Caco-2 (cell line): ENCODE data around the gene CENPF. TPM values are rescaled to one million over a fixed set of nuclear protein-coding genes. Genes with fewer than 3 reads are reported as not detected.

ENCODE experiments used
- BruUV-seq: library from RNA; stranded (reverse); fragments of 400-500 nt; replicated peaks from 2 replicates; lab custom pipeline; 2021; lab: Mats Ljungman, UMichigan
- CTCF ChIA-PET: fragments of 300-600 bp; sonication (Branson Sonifier 250); formaldehyde crosslinking; loops from one replicate; lab custom pipeline; 2022; ENCODE audit warnings: antibody characterized with exemption; lab: Charles Lee
- POLR2A ChIA-PET: fragments of 300-600 bp; sonication (Branson Sonifier 250); formaldehyde crosslinking; loops from one replicate; lab custom pipeline; 2022; ENCODE audit warnings: antibody characterized with exemption; lab: Charles Lee
- DNase-seq, 2 experiments: peaks; one replicate each; pipeline versions ENCODE4 v3.0.0 to v3.0.0-alpha.2; 2020 to 2022
- H3K27me3 ChIP-seq: replicated peaks from 2 replicates; pipeline ENCODE4 v1.6.0; 2011; ENCODE audit warnings: low read length; ENCODE audit not compliant: control insufficient read depth, insufficient read depth
- H3K36me3 ChIP-seq: 2 replicates; pipeline ENCODE4 v1.5.1; 2011; ENCODE audit warnings: low read length; ENCODE audit not compliant: control insufficient read depth, insufficient read depth
- H3K4me1 ChIP-seq: fragments of 250-450 bp; sonication (Bioruptor Pico); 2 replicates; pipeline ENCODE4 v1.5.1; 2020; ENCODE audit warnings: mild to moderate bottlenecking
- H3K4me3 ChIP-seq: 2 replicates; pipeline ENCODE4 v1.5.1; 2011; ENCODE audit warnings: low read depth, mild to moderate bottlenecking, control low read depth, low read length
- H3K9me3 ChIP-seq: fragments of 250-450 bp; sonication (Bioruptor Pico); 2 replicates; pipeline ENCODE4 v1.5.1; 2020; ENCODE audit warnings: mild to moderate bottlenecking, moderate library complexity
- H3K27ac Mint-ChIP-seq: one replicate; pipeline ENCODE4 v1.8.0; 2022; ENCODE audit warnings: mixed read lengths; ENCODE audit not compliant: unreplicated experiment
- H3K27me3 Mint-ChIP-seq: one replicate; pipeline ENCODE4 v1.8.0; 2022; ENCODE audit warnings: mixed read lengths; ENCODE audit not compliant: insufficient read depth, unreplicated experiment
- H3K36me3 Mint-ChIP-seq: one replicate; pipeline ENCODE4 v1.8.0; 2022; ENCODE audit warnings: mild to moderate bottlenecking, mixed read lengths; ENCODE audit not compliant: insufficient read depth, unreplicated experiment
- H3K4me1 Mint-ChIP-seq: one replicate; pipeline ENCODE4 v1.8.0; 2022; ENCODE audit warnings: low read depth, mixed read lengths; ENCODE audit not compliant: unreplicated experiment
- H3K4me3 Mint-ChIP-seq: one replicate; pipeline ENCODE4 v1.8.0; 2022; ENCODE audit warnings: mild to moderate bottlenecking, moderate library complexity, mixed read lengths; ENCODE audit not compliant: unreplicated experiment
- H3K9me3 Mint-ChIP-seq: one replicate; pipeline ENCODE4 v1.8.0; 2022; ENCODE audit warnings: mixed read lengths; ENCODE audit not compliant: unreplicated experiment
- CTCF ChIP-seq, 2 experiments: fragments of 200-600 bp in 1 of 2; IDR thresholded peaks; 1 replicate in 1 of 2; 2 replicates in 1 of 2; pipeline versions ENCODE4 v1.5.1 to v1.8.0; 2011 to 2022; ENCODE audit warnings: antibody characterized with exemption in 1 of 2, control low read depth in 1 of 2, inconsistent platforms in 1 of 2, low read depth in 1 of 2, low read length in 1 of 2, mild to moderate bottlenecking in 1 of 2, moderate library complexity in 1 of 2; ENCODE audit not compliant: insufficient read depth in 1 of 2, severe bottlenecking in 1 of 2, unreplicated experiment in 1 of 2
- intact Hi-C: fragments of 100-400 bp; cut with micrococcal nuclease; formaldehyde crosslinking; loops from one replicate; pipeline ENCODE4 v1.10.0; 2022; ENCODE audit not compliant: unreplicated experiment
- total RNA-seq: library from RNA; stranded (reverse); gene quantifications from 2 replicates; pipeline ENCODE4 v1.2.3, GENCODE V29; 2022

The CENPF gene
- total RNA-seq, 1 experiment from 2014 or later = 145 TPM

- ChIA-PET CTCF (interaction anchor here (1.6 to 1.7 kb wide), 2 partner anchors 198 to 254 kb away, joined by 4 to 6 read pairs; no protein-coding TSS in a partner anchor), POLR2A (no interaction called here)
- no peaks in the 10 kb centered on the region for H3K27me3 Mint-ChIP-seq
- H3K4me1 Mint-ChIP-seq = peaks cover 5% of the 10 kb centered on the region
- Histone ChIP-seq H3K9me3 (no peaks in the 10 kb centered on the region), H3K4me1 (no peaks in the 10 kb centered on the region; the same call in 1 of the 2 replicates), H3K27me3 (no peaks in the 10 kb centered on the region), H3K36me3 (no peaks in the 10 kb centered on the region), H3K4me3 (no peak overlapping the region)
- H3K27ac Mint-ChIP-seq = no peak overlapping the region
- no TSS peak for BruUV-seq
- no peak for TF ChIP-seq CTCF (IDR thresholded peaks at IDR 0.05; ENCODE audit: insufficient read depth in 1 of 2, low read depth in 1 of 2, low read length in 1 of 2, severe bottlenecking in 1 of 2, unreplicated experiment in 1 of 2)
- no peaks in the 10 kb centered on the region for H3K36me3 Mint-ChIP-seq
- intact Hi-C loops = loop anchor here (5.0 kb wide), 1 partner anchor 79 kb away; no protein-coding TSS in a partner anchor
- H3K9me3 Mint-ChIP-seq = no peaks in the 10 kb centered on the region
- no peak for DNase-seq
- no peak overlapping the region for H3K4me3 Mint-ChIP-seq
These were observed 16.4 kb upstream of the CENPF start for GRCh38 chr1:214586621-214587020.

- ChIA-PET POLR2A (no interaction called here), CTCF (interaction anchor here (1.6 to 1.7 kb wide), 2 partner anchors 199 to 255 kb away, joined by 4 to 6 read pairs; no protein-coding TSS in a partner anchor)
- no peak for DNase-seq
- H3K4me1 Mint-ChIP-seq = no peaks in the 10 kb centered on the region
- BruUV-seq = no TSS peak
- TF ChIP-seq CTCF (IDR thresholded peaks at IDR 0.05; ENCODE audit: insufficient read depth in 1 of 2, low read depth in 1 of 2, low read length in 1 of 2, severe bottlenecking in 1 of 2, unreplicated experiment in 1 of 2) = no peak
- Histone ChIP-seq H3K4me1 (no peaks in the 10 kb centered on the region; the same call in 1 of the 2 replicates), H3K4me3 (no peak overlapping the region), H3K9me3 (no peaks in the 10 kb centered on the region), H3K27me3 (no peaks in the 10 kb centered on the region), H3K36me3 (no peaks in the 10 kb centered on the region)
- no peaks in the 10 kb centered on the region for H3K27me3 Mint-ChIP-seq
- no peak overlapping the region for H3K4me3 Mint-ChIP-seq
- H3K9me3 Mint-ChIP-seq = no peaks in the 10 kb centered on the region
- no peak overlapping the region for H3K27ac Mint-ChIP-seq
- no peaks in the 10 kb centered on the region for H3K36me3 Mint-ChIP-seq
- intact Hi-C loops = loop anchor here (5.0 kb wide), 1 partner anchor 80 kb away; no protein-coding TSS in a partner anchor
These were observed 15.8 kb upstream of the CENPF start for GRCh38 chr1:214587165-214587564.

GRCh38 chr1:214588963-214589597 lies 13.9 kb upstream of the CENPF start:
- POLR2A ChIA-PET = no interaction called here
- DNase-seq = no peak
- H3K4me3 Mint-ChIP-seq = no peak overlapping the region
- no peaks in the 10 kb centered on the region for H3K4me1 Mint-ChIP-seq
- H3K27me3 Mint-ChIP-seq = no peaks in the 10 kb centered on the region
- BruUV-seq = no TSS peak
- no peaks in the 10 kb centered on the region for H3K36me3 Mint-ChIP-seq
- no peaks in the 10 kb centered on the region for H3K9me3 ChIP-seq
- no peak overlapping the region for H3K27ac Mint-ChIP-seq
- no peaks in the 10 kb centered on the region for H3K27me3 ChIP-seq
- no peaks in the 10 kb centered on the region; the same call in 1 of the 2 replicates for H3K4me1 ChIP-seq
- intact Hi-C loops = loop anchor here (5.0 kb wide), 1 partner anchor 82 kb away; no protein-coding TSS in a partner anchor
- CTCF ChIA-PET = no interaction called here
- TF ChIP-seq CTCF (IDR thresholded peaks at IDR 0.05; ENCODE audit: insufficient read depth in 1 of 2, low read depth in 1 of 2, low read length in 1 of 2, severe bottlenecking in 1 of 2, unreplicated experiment in 1 of 2) = no peak
- H3K4me3 ChIP-seq = no peak overlapping the region
- H3K9me3 Mint-ChIP-seq = no peaks in the 10 kb centered on the region
- H3K36me3 ChIP-seq = no peaks in the 10 kb centered on the region
